ENCODE measurements around the gene LTV1. TPM values are rescaled to one million over a fixed set of nuclear protein-coding genes. Genes with fewer than 3 reads are reported as not detected.

The LTV1 gene
- total and polyA plus RNA-seq, 2 of the 4 experiments (the other 2 are of a cell fraction): 11.1 to 19.0 TPM

- ATAC-seq (ENCODE audit: low read depth) (no peak), DNase-seq (no peak)
- POLR2A ChIA-PET (ENCODE audit: unreplicated experiment): interaction anchor here (0.6 kb wide), 1 partner anchor 86 kb away, joined by 3 read pairs; no protein-coding TSS in a partner anchor
- no peak for TF ChIP-seq RFX5 (IDR thresholded peaks at IDR 0.05; ENCODE audit: low read depth, low read length)
- no peak for TF ChIP-seq CEBPB (IDR thresholded peaks at IDR 0.05; ENCODE audit: low read depth, low read length)
- no peak for TF ChIP-seq BHLHE40 (IDR thresholded peaks at IDR 0.05; ENCODE audit: low read depth, low read length)
- TF ChIP-seq MAZ (IDR thresholded peaks at IDR 0.05; ENCODE audit: borderline replicate concordance, low read depth, low read length): no peak
- no peak for TF ChIP-seq POLR2A (IDR thresholded peaks at IDR 0.05; ENCODE audit: low read depth, low read length)
- no peak for TF ChIP-seq MXI1 (IDR thresholded peaks at IDR 0.05; ENCODE audit: borderline replicate concordance, low read depth, low read length)
- TF ChIP-seq RCOR1 (IDR thresholded peaks at IDR 0.05; ENCODE audit: insufficient replicate concordance, low read length): no peak
- TF ChIP-seq, protein P1, sequence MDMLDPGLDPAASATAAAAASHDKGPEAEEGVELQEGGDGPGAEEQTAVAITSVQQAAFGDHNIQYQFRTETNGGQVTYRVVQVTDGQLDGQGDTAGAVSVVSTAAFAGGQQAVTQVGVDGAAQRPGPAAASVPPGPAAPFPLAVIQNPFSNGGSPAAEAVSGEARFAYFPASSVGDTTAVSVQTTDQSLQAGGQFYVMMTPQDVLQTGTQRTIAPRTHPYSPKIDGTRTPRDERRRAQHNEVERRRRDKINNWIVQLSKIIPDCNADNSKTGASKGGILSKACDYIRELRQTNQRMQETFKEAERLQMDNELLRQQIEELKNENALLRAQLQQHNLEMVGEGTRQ (IDR thresholded peaks at IDR 0.05; ENCODE audit: low read depth, low read length): no peak
- no peak for TF ChIP-seq CHD1 (IDR thresholded peaks at IDR 0.05; ENCODE audit: low read depth, low read length)
- TF ChIP-seq MAFK (IDR thresholded peaks at IDR 0.05; ENCODE audit: low read depth, low read length): no peak
- no peak for TF ChIP-seq ELK1 (IDR thresholded peaks at IDR 0.05; ENCODE audit: borderline replicate concordance, low read depth, low read length)
- Histone ChIP-seq H3K4me2 (ENCODE audit: low read depth, low read length) (no peak overlapping the region), H3K9ac (ENCODE audit: low read depth, low read length) (no peak overlapping the region), H4K8ac (ENCODE audit: low read depth in 2 of 2, low read length in 2 of 2) (no peak overlapping the region), H2AK9ac (replicated peaks; ENCODE audit: low read depth, low read length, poor library complexity) (no peak overlapping the region), H2AFZ (replicated peaks; ENCODE audit: low read length, poor library complexity) (no peak overlapping the region), H3K4me1 (ENCODE audit: control insufficient read depth, insufficient read depth, low read length) (peaks cover 4% of the 10 kb centered on the region), H3K9me3 (ENCODE audit: control insufficient read depth, insufficient read depth, low read length) (no peaks in the 10 kb centered on the region), H3K9me1 (ENCODE audit: insufficient read depth, low read length) (peaks cover 8% of the 10 kb centered on the region; the same call in 1 of the 2 replicates), H3K23ac (ENCODE audit: low read depth, low read length) (no peak overlapping the region), H3K4me3 (ENCODE audit: insufficient read depth, low read depth, low read length) (no peak overlapping the region), H2BK120ac (ENCODE audit: low read depth, low read length) (no peak overlapping the region), H4K20me1 (ENCODE audit: insufficient read depth, low read length) (no peaks in the 10 kb centered on the region), H3K4ac (ENCODE audit: low read depth, low read length) (no peak overlapping the region), H3K79me1 (ENCODE audit: low read depth in 1 of 2, low read length in 2 of 2) (peaks cover 5 to 10% of the 10 kb centered on the region in 2 experiments; a peak in 3 of 4 replicates), H3K27me3 (ENCODE audit: control insufficient read depth, insufficient read depth, low read length) (no peaks in the 10 kb centered on the region), H3K56ac (ENCODE audit: extremely low read depth, insufficient read depth, low read length) (no peak overlapping the region), H3K36me3 (ENCODE audit: control insufficient read depth, insufficient read depth, low read length) (peaks cover 17% of the 10 kb centered on the region), H4K91ac (ENCODE audit: insufficient read depth, low read depth, low read length) (no peak overlapping the region), H2BK15ac (ENCODE audit: low read depth, low read length) (no peak overlapping the region), H3K27ac (ENCODE audit: insufficient read depth, low read length) (no peak overlapping the region), H2BK20ac (ENCODE audit: low read depth, low read length) (no peak overlapping the region), H3K18ac (ENCODE audit: low read depth, low read length) (no peak overlapping the region), H4K5ac (ENCODE audit: low read depth, low read length) (no peak overlapping the region), H3K14ac (replicated peaks; ENCODE audit: low read depth, low read length) (no peak overlapping the region), H2BK5ac (ENCODE audit: low read depth, low read length, poor library complexity, severe bottlenecking) (no peak overlapping the region), H2AK5ac (ENCODE audit: low read depth, low read length) (no peak overlapping the region)
- in situ Hi-C loops (cut with MboI; ENCODE audit: low sequenced_read_pairs) (no loop called here), dilution Hi-C loops (cut with HindIII; ENCODE audit: low sequenced_read_pairs, unreplicated experiment) (no loop called here), intact Hi-C loops (cut with micrococcal nuclease) (no loop called here)
- no TSS peak for BruUV-seq (replicated peaks)
- CTCF ChIA-PET: no interaction called here
These were observed 25.5 kb upstream of the LTV1 start for GRCh38 chr6:143817621-143818020.

Data from IMR-90 (cell line).